SK-N-SH (cell line): ENCODE data around the gene THUMPD3. TPM values are rescaled to one million over a fixed set of nuclear protein-coding genes. Genes with fewer than 3 reads are reported as not detected.

Experiments used
- CTCF ChIA-PET: fragments of 300-600, 350-600 bp; formaldehyde crosslinking; extraction: SDS; loops from one replicate; lab custom pipeline; 2021; lab: Yijun Ruan, JAX
- POLR2A ChIA-PET: fragments of 350-600 bp; sonication (Branson Sonifier 250); formaldehyde crosslinking; extraction: SDS; loops from one replicate; lab custom pipeline; 2020; ENCODE audit warnings: antibody characterized with exemption, inconsistent platforms; lab: Yijun Ruan, JAX
- DNase-seq: peaks from one replicate; pipeline ENCODE4 v3.0.0; 2012
- H2AFZ ChIP-seq: fragments of 200-600 bp; sonication (generic); 2 replicates; pipeline ENCODE4 v1.8.1; 2016; ENCODE audit warnings: antibody characterized with exemption, mild to moderate bottlenecking, low read depth
- H3F3A ChIP-seq: fragments of 200-600 bp; sonication (generic); replicated peaks from 2 replicates; pipeline ENCODE3; 2016; ENCODE audit warnings: antibody characterized with exemption, mild to moderate bottlenecking; ENCODE audit not compliant: insufficient read depth
- H3K27ac ChIP-seq, 2 experiments: fragments of 200-500 bp in 1 of 2; fragments of 200-600 bp in 1 of 2; sonication (Bioruptor generic) in 1 of 2; sonication (generic), shearing (Covaris generic) in 1 of 2; 2 replicates each; pipeline versions ENCODE4 v1.5.1 to v1.6.1; 2014 to 2016; ENCODE audit warnings: low read depth in 2 of 2, inconsistent platforms in 1 of 2, low read length in 1 of 2, mild to moderate bottlenecking in 1 of 2, mixed read lengths in 1 of 2
- H3K27me3 ChIP-seq: fragments of 200-600 bp; sonication (generic), shearing (Covaris generic); 2 replicates; pipeline ENCODE4 v1.6.1; 2016; ENCODE audit warnings: mixed run types; ENCODE audit not compliant: insufficient read depth
- H3K36me3 ChIP-seq, 2 experiments: fragments of 200-500 bp in 1 of 2; fragments of 200-600 bp in 1 of 2; sonication (Bioruptor generic) in 1 of 2; sonication (generic) in 1 of 2; replicated peaks in 1 of 2; 2 replicates each; pipeline versions ENCODE3 to v1.5.1; 2014 to 2016; ENCODE audit warnings: low read length in 1 of 2, mild to moderate bottlenecking in 1 of 2; ENCODE audit not compliant: insufficient read depth in 2 of 2, control insufficient read depth in 1 of 2
- H3K4me1 ChIP-seq, 2 experiments: fragments of 200-500 bp in 1 of 2; fragments of 200-600 bp in 1 of 2; sonication (Bioruptor generic) in 1 of 2; sonication (generic), shearing (Covaris generic) in 1 of 2; 2 replicates each; pipeline versions ENCODE4 v1.5.1 to v1.6.1; 2014 to 2016; ENCODE audit warnings: low read depth in 1 of 2, low read length in 1 of 2, mixed run types in 1 of 2; ENCODE audit not compliant: insufficient read depth in 2 of 2, control insufficient read depth in 1 of 2
- H3K4me2 ChIP-seq: fragments of 200-600 bp; sonication (generic), shearing (Covaris generic); 2 replicates; pipeline ENCODE4 v1.6.1; 2017; ENCODE audit warnings: mixed run types
- H3K4me3 ChIP-seq, 2 experiments: fragments of 200-500 bp in 1 of 2; fragments of 200-600 bp in 1 of 2; sonication (Bioruptor generic) in 1 of 2; sonication (generic), shearing (Covaris generic) in 1 of 2; 2 replicates each; pipeline versions ENCODE4 v1.5.1 to v1.8.1; 2014 to 2016; ENCODE audit warnings: low read depth in 2 of 2, inconsistent platforms in 1 of 2, low read length in 1 of 2, mild to moderate bottlenecking in 1 of 2, mixed read lengths in 1 of 2, moderate library complexity in 1 of 2
- H3K79me2 ChIP-seq: fragments of 200-600 bp; sonication (generic); 2 replicates; pipeline ENCODE4 v1.8.1; 2017; ENCODE audit warnings: mild to moderate bottlenecking; ENCODE audit not compliant: insufficient read depth
- H3K9ac ChIP-seq: fragments of 200-600 bp; sonication (generic); 2 replicates; pipeline ENCODE4 v1.6.1; 2017; ENCODE audit warnings: mixed run types
- H3K9me2 ChIP-seq: fragments of 200-600 bp; sonication (generic); 2 replicates; pipeline ENCODE4 v1.6.1; 2017; ENCODE audit warnings: mixed run types
- H3K9me3 ChIP-seq: fragments of 200-600 bp; sonication (generic); 2 replicates; pipeline ENCODE4 v1.6.1; 2017; ENCODE audit warnings: mixed run types, mild to moderate bottlenecking, moderate library complexity
- H4K20me1 ChIP-seq: fragments of 200-600 bp; sonication (generic); 2 replicates; pipeline ENCODE4 v1.6.1; 2017; ENCODE audit warnings: mild to moderate bottlenecking, mixed run types; ENCODE audit not compliant: insufficient read depth
- CHD2 ChIP-seq: fragments of 150-350 bp; IDR thresholded peaks from 2 replicates; pipeline ENCODE4 v1.6.1; 2018; ENCODE audit warnings: low read length; ENCODE audit not compliant: partially characterized antibody
- CTCF ChIP-seq: fragments of 200-600 bp; sonication (generic); IDR thresholded peaks from 2 replicates; pipeline ENCODE4 v1.6.1; 2017; ENCODE audit warnings: antibody characterized with exemption, mild to moderate bottlenecking, moderate library complexity
- ELF1 ChIP-seq: IDR thresholded peaks from 2 replicates; pipeline ENCODE4 v1.4.0; 2012
- EP300 ChIP-seq, 2 experiments: IDR thresholded peaks; 2 replicates each; pipeline versions ENCODE4 v1.4.0 to v1.6.1; 2012; ENCODE audit warnings: borderline replicate concordance in 1 of 2, low read depth in 1 of 2, low read length in 1 of 2
- FOXM1 ChIP-seq: IDR thresholded peaks from 2 replicates; pipeline ENCODE4 v1.4.0; 2012; ENCODE audit warnings: low read depth, mild to moderate bottlenecking
- GATA2 ChIP-seq: sonication (generic); formaldehyde crosslinking; IDR thresholded peaks from 2 replicates; pipeline ENCODE4 v1.5.0; 2020; ENCODE audit warnings: mild to moderate bottlenecking, missing genetic modification reagents
- JUND ChIP-seq: IDR thresholded peaks from 2 replicates; pipeline ENCODE4 v1.4.0; 2012
- MAX ChIP-seq: IDR thresholded peaks from 2 replicates; pipeline ENCODE4 v1.4.0; 2012; ENCODE audit warnings: low read depth
- NFIC ChIP-seq: IDR thresholded peaks from 2 replicates; pipeline ENCODE4 v1.4.0; 2012; ENCODE audit warnings: borderline replicate concordance
- NRF1 ChIP-seq: IDR thresholded peaks from 2 replicates; pipeline ENCODE4 v1.6.1; 2012; ENCODE audit warnings: low read depth, mild to moderate bottlenecking, low read length
- PBX3 ChIP-seq: IDR thresholded peaks from 2 replicates; pipeline ENCODE4; 2012
- RAD21 ChIP-seq: IDR thresholded peaks from 2 replicates; pipeline ENCODE4 v1.6.1; 2012; ENCODE audit warnings: mild to moderate bottlenecking, low read length
- RCOR1 ChIP-seq: fragments of 150-350 bp; IDR thresholded peaks from 2 replicates; pipeline ENCODE4 v1.6.1; 2017; ENCODE audit warnings: antibody characterized with exemption, low read length
- REST ChIP-seq: IDR thresholded peaks from 2 replicates; pipeline ENCODE4 v1.6.1; 2012; ENCODE audit warnings: mild to moderate bottlenecking, low read depth, low read length, moderate library complexity
- SMC3 ChIP-seq: IDR thresholded peaks from 2 replicates; pipeline ENCODE4 v1.6.1; 2012; ENCODE audit warnings: low read depth, low read length, improper control_type of control experiment
- TAF1 ChIP-seq: IDR thresholded peaks from 2 replicates; pipeline ENCODE4 v1.6.1; 2012; ENCODE audit warnings: low read depth, mild to moderate bottlenecking, low read length, moderate library complexity, borderline replicate concordance
- TCF12 ChIP-seq: IDR thresholded peaks from 2 replicates; pipeline ENCODE4 v1.4.0; 2012
- TEAD4 ChIP-seq: IDR thresholded peaks from 2 replicates; pipeline ENCODE4 v1.4.0; 2012; ENCODE audit warnings: mild to moderate bottlenecking, borderline replicate concordance; ENCODE audit not compliant: insufficient read depth
- USF1 ChIP-seq: IDR thresholded peaks from 2 replicates; pipeline ENCODE4 v1.4.0; 2012; ENCODE audit warnings: low read depth, borderline replicate concordance
- USF2 ChIP-seq: fragments of 150-350 bp; IDR thresholded peaks from 2 replicates; pipeline ENCODE4 v1.6.1; 2017; ENCODE audit warnings: antibody characterized with exemption, low read length, low read depth, borderline replicate concordance
- YY1 ChIP-seq: IDR thresholded peaks from 2 replicates; pipeline ENCODE4 v1.4.0; 2012; ENCODE audit warnings: low read depth, mild to moderate bottlenecking
- WGBS: methylation state at CpG from one replicate; pipeline ENCODE4 v1.1.6; 2017; ENCODE audit warnings: low lambda C conversion rate; 5-methylcytosine and 5-hydroxymethylcytosine counted together
- polyA plus RNA-seq, 3 experiments: library from polyadenylated mRNA; depleted of rRNA; stranded (reverse); fragments of >200 nt; gene quantifications; 2 replicates each; pipeline ENCODE4 v1.2.3, GENCODE V29; 2012

Gene THUMPD3
- polyA plus RNA-seq, 1 of the 3 experiments (the other 2 are of a cell fraction): 27.1 TPM

- no peak for TF ChIP-seq USF2
These were observed 35.2 kb downstream of the THUMPD3 start (continued) for GRCh38 chr3:9397906-9398699.

- H3K9me2 ChIP-seq: no peaks in the 10 kb centered on the region
- ChIA-PET CTCF (interaction anchor here (0.7 to 1.3 kb wide), 2 partner anchors 23 to 45 kb away, joined by 3 to 6 read pairs; no protein-coding TSS in a partner anchor), POLR2A (interaction anchor here (0.6 to 1.0 kb wide), 2 partner anchors 25 to 36 kb away, joined by 3 to 5 read pairs; partner anchors contain the start of gene THUMPD3)
- peak overlapping the region; percentile 98 for H3K4me3 ChIP-seq
- peak overlapping the region; percentile 95 to 99 for H3K27ac ChIP-seq
- 1% methylated on average over 7 of the region's 7 CpGs for WGBS
- H3F3A ChIP-seq: peaks cover 55% of the 10 kb centered on the region
- H3K4me1 ChIP-seq: peaks cover 42 to 53% of the 10 kb centered on the region in 2 experiments; a peak in 3 of 4 replicates
- H3K79me2 ChIP-seq: peaks cover 87% of the 10 kb centered on the region
- TF ChIP-seq NRF1: no peak
- no peak for TF ChIP-seq NFIC
- TF ChIP-seq MAX: no peak
- no peak for TF ChIP-seq ELF1
- TF ChIP-seq JUND: no peak
- no peak for TF ChIP-seq FOXM1
- TF ChIP-seq TCF12: no peak
- no peak for TF ChIP-seq CHD2
- TF ChIP-seq TEAD4: no peak
- no peak for TF ChIP-seq RCOR1
- no peak for TF ChIP-seq PBX3
- no peak for TF ChIP-seq SMC3
- TF ChIP-seq USF1: no peak
- no peak for TF ChIP-seq CTCF
- TF ChIP-seq REST: no peak
- TF ChIP-seq EP300 (IDR thresholded peaks at IDR 0.05; ENCODE audit: borderline replicate concordance in 1 of 2, low read depth in 1 of 2, low read length in 1 of 2): no peak
- no peak for TF ChIP-seq YY1
- TF ChIP-seq RAD21: no peak
- no peak for TF ChIP-seq TAF1
- TF ChIP-seq GATA2 (CRISPR knock-in tag): no peak
- peak overlapping the region; percentile 94 for H3K4me2 ChIP-seq
- peaks cover 76% of the 10 kb centered on the region for H4K20me1 ChIP-seq
- no peaks in the 10 kb centered on the region for H3K27me3 ChIP-seq
- peaks cover 17 to 18% of the 10 kb centered on the region in 2 experiments for H3K36me3 ChIP-seq
- H2AFZ ChIP-seq: no peak overlapping the region
- H3K9me3 ChIP-seq: no peaks in the 10 kb centered on the region
- H3K9ac ChIP-seq: peak overlapping the region; percentile 100
- DNase-seq: no peak
These were observed 36.0 kb downstream of the THUMPD3 start for GRCh38 chr3:9398700-9399336.
